GM19395 (cell line): ENCODE data around the gene SEC63.
"Not testable (repeated sequence)": the region's sequence is repeated elsewhere in the genome, so short reads cannot be mapped to it uniquely, and the experiment has no call there.

Source experiments
- ATAC-seq: cut with Tn5 transposase; IDR thresholded peaks from one replicate; pipeline ENCODE4 v1.9.1; 2021; ENCODE audit warnings: mild to moderate bottlenecking, moderate library complexity; ENCODE audit not compliant: unreplicated experiment

Gene SEC63

GRCh38 chr6:107957909-107958688 is at the start of gene SEC63:
Gene SEC63, minus strand, starts transcription at chr6:107958208. Its CDS starts 199 bp downstream, at chr6:107958009.
- peak; percentile 91 for ATAC-seq

GRCh38 chr6:108005961-108006360 is 48.0 kb upstream of the SEC63 start:
- ATAC-seq = no peak

GRCh38 chr6:108004861-108005260 is 46.9 kb upstream of the SEC63 start:
- ATAC-seq = no peak

- ATAC-seq = no peak
These were observed 44.6 kb upstream of the SEC63 start for GRCh38 chr6:108002365-108003221.

- ATAC-seq = no peak
These were observed 43.8 kb upstream of the SEC63 start for GRCh38 chr6:108001696-108002231.

GRCh38 chr6:108000259-108000658 is 42.3 kb upstream of the SEC63 start:
- ATAC-seq = not testable (repeated sequence)

GRCh38 chr6:107999341-107999740 is 41.3 kb upstream of the SEC63 start:
- ATAC-seq = no peak

GRCh38 chr6:107991772-107992550 is 34.0 kb upstream of the SEC63 start:
- no peak for ATAC-seq

- ATAC-seq = no peak
These were observed 33.1 kb upstream of the SEC63 start for GRCh38 chr6:107991061-107991460.

GRCh38 chr6:107990587-107990986 is 32.6 kb upstream of the SEC63 start:
- not testable (repeated sequence) for ATAC-seq

- no peak for ATAC-seq
These were observed 31.4 kb upstream of the SEC63 start for GRCh38 chr6:107989166-107990094.

GRCh38 chr6:107988570-107988969 is 30.6 kb upstream of the SEC63 start:
- no peak for ATAC-seq

GRCh38 chr6:107987805-107988204 is 29.8 kb upstream of the SEC63 start:
- no peak for ATAC-seq

- ATAC-seq = no peak
These were observed 27.7 kb upstream of the SEC63 start for GRCh38 chr6:107985701-107986100.

- ATAC-seq = no peak
These were observed 25.8 kb upstream of the SEC63 start for GRCh38 chr6:107983811-107984210.

- no peak for ATAC-seq
These were observed 24.5 kb upstream of the SEC63 start for GRCh38 chr6:107982486-107982885.

GRCh38 chr6:107981695-107982094 is 23.7 kb upstream of the SEC63 start:
- ATAC-seq = no peak

- ATAC-seq = no peak
These were observed 19.3 kb upstream of the SEC63 start for GRCh38 chr6:107977283-107977682.

GRCh38 chr6:107976155-107976783 is 18.3 kb upstream of the SEC63 start:
- ATAC-seq = no peak
